ENCODE data around the gene TUBGCP6.
"Not testable (repeated sequence)": the region's sequence is repeated elsewhere in the genome, so short reads cannot be mapped to it uniquely, and the experiment has no call there.

- TF ChIP-seq CTCF (IDR thresholded peaks at IDR 0.05; ENCODE audit: low read depth, low read length); POLR2A (IDR thresholded peaks at IDR 0.05; ENCODE audit: extremely low read depth, insufficient read length); MAX (IDR thresholded peaks at IDR 0.05; ENCODE audit: low read depth, low read length); MYC (IDR thresholded peaks at IDR 0.05; ENCODE audit: low read depth, low read length): not testable (repeated sequence)
Observed at GRCh38 chr22:50273352-50273751, 28.5 kb upstream of the TUBGCP6 start.
